ENCODE results near the gene ARRDC2.

DNA sequence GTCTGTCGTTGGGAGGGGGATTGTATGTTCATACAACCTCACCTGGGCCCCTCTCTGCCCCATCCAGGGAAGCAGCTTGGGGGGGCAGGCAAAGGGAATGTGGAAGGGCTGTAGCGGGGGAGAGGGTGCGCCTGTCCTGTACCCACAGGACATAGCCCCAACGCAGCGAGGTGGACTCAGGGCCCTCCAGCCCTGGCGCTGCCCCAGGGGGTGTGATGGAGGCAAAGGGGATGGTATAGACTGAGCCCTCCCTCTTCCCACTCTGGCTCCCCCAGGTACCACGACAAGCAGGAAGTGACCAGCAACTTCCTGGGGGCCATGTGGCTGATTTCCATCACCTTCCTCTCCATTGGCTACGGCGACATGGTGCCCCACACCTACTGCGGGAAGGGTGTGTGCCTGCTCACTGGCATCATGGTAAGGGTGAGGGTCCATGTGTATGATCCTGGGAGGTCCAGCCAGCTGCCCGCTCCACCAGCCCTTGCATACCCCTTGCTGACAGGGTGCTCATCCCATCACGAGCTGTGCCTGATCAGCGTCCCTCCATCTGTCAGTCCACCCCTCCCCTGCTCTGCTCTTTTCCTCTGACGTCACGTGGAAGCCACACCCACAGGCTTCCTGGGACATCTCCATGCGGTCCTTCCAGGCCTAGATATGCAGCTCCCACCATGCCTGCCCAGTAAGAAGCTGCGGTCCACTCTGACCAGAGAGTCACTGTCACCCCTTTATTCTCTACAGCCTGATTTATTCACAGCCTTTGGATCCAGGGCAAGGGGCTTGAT, 22.7 kb upstream of the ARRDC2 start:
- TF ChIP-seq, protein P1, sequence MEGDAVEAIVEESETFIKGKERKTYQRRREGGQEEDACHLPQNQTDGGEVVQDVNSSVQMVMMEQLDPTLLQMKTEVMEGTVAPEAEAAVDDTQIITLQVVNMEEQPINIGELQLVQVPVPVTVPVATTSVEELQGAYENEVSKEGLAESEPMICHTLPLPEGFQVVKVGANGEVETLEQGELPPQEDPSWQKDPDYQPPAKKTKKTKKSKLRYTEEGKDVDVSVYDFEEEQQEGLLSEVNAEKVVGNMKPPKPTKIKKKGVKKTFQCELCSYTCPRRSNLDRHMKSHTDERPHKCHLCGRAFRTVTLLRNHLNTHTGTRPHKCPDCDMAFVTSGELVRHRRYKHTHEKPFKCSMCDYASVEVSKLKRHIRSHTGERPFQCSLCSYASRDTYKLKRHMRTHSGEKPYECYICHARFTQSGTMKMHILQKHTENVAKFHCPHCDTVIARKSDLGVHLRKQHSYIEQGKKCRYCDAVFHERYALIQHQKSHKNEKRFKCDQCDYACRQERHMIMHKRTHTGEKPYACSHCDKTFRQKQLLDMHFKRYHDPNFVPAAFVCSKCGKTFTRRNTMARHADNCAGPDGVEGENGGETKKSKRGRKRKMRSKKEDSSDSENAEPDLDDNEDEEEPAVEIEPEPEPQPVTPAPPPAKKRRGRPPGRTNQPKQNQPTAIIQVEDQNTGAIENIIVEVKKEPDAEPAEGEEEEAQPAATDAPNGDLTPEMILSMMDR (IDR thresholded peaks at IDR 0.05): no peak
- no peak for TF ChIP-seq POLR2A (IDR thresholded peaks at IDR 0.05)

All from ovary (tissue), 3 donors.